GM12878 (cell line): ENCODE results near the gene GARS1. TPM values are rescaled to one million over a fixed set of nuclear protein-coding genes. Genes with fewer than 3 reads are reported as not detected.

Source experiments
- ATAC-seq: fragments of 200-7000 bp; cut with Tn5 transposase; 3 replicates; pipeline ENCODE4 v1.9.1; 2020; ENCODE audit warnings: mild to moderate bottlenecking, moderate library complexity
- BruUV-seq: library from RNA; stranded (reverse); fragments of 400-500 nt; replicated peaks from 2 replicates; lab custom pipeline; 2021; lab: Mats Ljungman, UMichigan
- CTCF ChIA-PET: fragments of 300-600 bp; sonication (Branson Sonifier 250); formaldehyde crosslinking; extraction: SDS; loops from one replicate; lab custom pipeline; 2021; ENCODE audit warnings: inconsistent platforms; lab: Yijun Ruan, JAX
- POLR2A ChIA-PET: fragments of 350-600 bp; formaldehyde crosslinking; extraction: SDS; loops from one replicate; lab custom pipeline; 2021; ENCODE audit warnings: inconsistent platforms; lab: Charles Lee
- RAD21 ChIA-PET: fragments of 300-600 bp; sonication (Branson Sonifier 250); formaldehyde crosslinking; loops from one replicate; lab custom pipeline; 2023; ENCODE audit warnings: antibody characterized with exemption; ENCODE audit not compliant: unreplicated experiment; lab: Charles Lee
- SMC1A ChIA-PET: fragments of 300-600 bp; sonication (Branson Sonifier 250); formaldehyde crosslinking; loops from one replicate; lab custom pipeline; 2023; ENCODE audit not compliant: unreplicated experiment, uncharacterized antibody; lab: Charles Lee
- DNase-seq: peaks from one replicate; pipeline ENCODE4 v3.0.0-alpha.2; 2011; ENCODE audit warnings: low read depth, low spot score
- FAIRE-seq: peaks from 3 replicates; lab custom pipeline; 2011; peaks lifted over from hg19 to GRCh38; lab: Jason Lieb, UNC
- H2AFZ ChIP-seq: 2 replicates; pipeline ENCODE4 v1.6.0; 2011; ENCODE audit warnings: low read depth, low read length, control low read depth; ENCODE audit not compliant: control insufficient read depth
- H3K27ac ChIP-seq: 2 replicates; pipeline ENCODE4 v1.5.1; 2011; ENCODE audit warnings: control low read depth; ENCODE audit not compliant: control insufficient read depth, insufficient read depth
- H3K27me3 ChIP-seq, 2 experiments: replicated peaks in 1 of 2; 2 replicates each; pipeline versions ENCODE4 v1.6.0 to v1.6.1; 2011; ENCODE audit warnings: low read length in 1 of 2; ENCODE audit not compliant: control insufficient read depth in 2 of 2, insufficient read depth in 2 of 2
- H3K36me3 ChIP-seq, 2 experiments: 2 replicates each; pipeline ENCODE4 v1.5.1; 2011; ENCODE audit warnings: low read length in 1 of 2; ENCODE audit not compliant: control insufficient read depth in 2 of 2, insufficient read depth in 2 of 2
- H3K4me1 ChIP-seq: 2 replicates; pipeline ENCODE4 v1.6.1; 2011; ENCODE audit warnings: mild to moderate bottlenecking, low read length, moderate library complexity, mixed read lengths; ENCODE audit not compliant: control insufficient read depth, insufficient read depth
- H3K4me2 ChIP-seq: 2 replicates; pipeline ENCODE4 v1.6.0; 2011; ENCODE audit warnings: control low read depth; ENCODE audit not compliant: control insufficient read depth, insufficient read depth
- H3K4me3 ChIP-seq: fragments of 200-600 bp; sonication (generic); 2 replicates; pipeline ENCODE4 v1.5.1; 2016
- H3K79me2 ChIP-seq: 2 replicates; pipeline ENCODE4 v1.6.0; 2011; ENCODE audit warnings: low read length; ENCODE audit not compliant: control insufficient read depth, insufficient read depth
- H3K9ac ChIP-seq: 2 replicates; pipeline ENCODE4 v1.8.0; 2011; ENCODE audit warnings: low read length, control low read depth, mixed read lengths; ENCODE audit not compliant: control insufficient read depth, insufficient read depth
- H3K9me3 ChIP-seq: replicated peaks from 3 replicates; pipeline ENCODE4 v1.5.1; 2011; ENCODE audit warnings: mild to moderate bottlenecking, low read length; ENCODE audit not compliant: control insufficient read depth, insufficient read depth
- H4K20me1 ChIP-seq: 2 replicates; pipeline ENCODE4 v1.6.0; 2011; ENCODE audit not compliant: control insufficient read depth, insufficient read depth
- CBFB ChIP-seq: IDR thresholded peaks from 2 replicates; pipeline ENCODE4 v1.6.1; 2016; ENCODE audit warnings: antibody characterized with exemption, low read depth
- CBX5 ChIP-seq: sonication (generic); IDR thresholded peaks from 2 replicates; pipeline ENCODE4 v1.6.1; 2016; ENCODE audit warnings: low read depth, moderate library complexity, mild to moderate bottlenecking, inconsistent platforms
- ELK1 ChIP-seq: IDR thresholded peaks from 2 replicates; pipeline ENCODE4 v1.6.1; 2012; ENCODE audit warnings: low read depth, low read length, improper control_type of control experiment
- HDGF ChIP-seq: fragments of 450-650 bp; IDR thresholded peaks from 2 replicates; pipeline ENCODE4 v1.6.1; 2016; ENCODE audit warnings: antibody characterized with exemption
- IKZF1 ChIP-seq: fragments of 450-650 bp; conservative IDR thresholded peaks from 2 replicates; pipeline ENCODE4 v1.6.1; 2017; ENCODE audit warnings: antibody characterized with exemption, mild to moderate bottlenecking
- MTA2 ChIP-seq: fragments of 450-650 bp; IDR thresholded peaks from 2 replicates; pipeline ENCODE4 v1.6.1; 2016; ENCODE audit warnings: low read depth, mild to moderate bottlenecking, moderate library complexity
- MXI1 ChIP-seq: fragments of 150-350 bp; IDR thresholded peaks from 2 replicates; pipeline ENCODE4 v1.6.1; 2011; ENCODE audit warnings: low read depth, mild to moderate bottlenecking, inconsistent platforms, low read length, improper control_type of control experiment
- NFYB ChIP-seq: IDR thresholded peaks from 2 replicates; pipeline ENCODE4 v1.6.1; 2011; ENCODE audit warnings: low read depth, mild to moderate bottlenecking, low read length, improper control_type of control experiment, moderate library complexity; ENCODE audit not compliant: insufficient read depth
- NR2C2 ChIP-seq: IDR thresholded peaks from 2 replicates; pipeline ENCODE4 v1.6.1; 2011; ENCODE audit warnings: borderline replicate concordance, low read depth; ENCODE audit not compliant: control insufficient read depth, insufficient read length
- NR2F1 ChIP-seq: fragments of 450-650 bp; conservative IDR thresholded peaks from 2 replicates; pipeline ENCODE4 v1.6.1; 2017; ENCODE audit warnings: mild to moderate bottlenecking
- PAX8 ChIP-seq: fragments of 450-650 bp; IDR thresholded peaks from 2 replicates; pipeline ENCODE4 v1.6.1; 2017; ENCODE audit warnings: mild to moderate bottlenecking, moderate library complexity
- PBX3 ChIP-seq: IDR thresholded peaks from 2 replicates; pipeline ENCODE4 v1.6.1; 2011; ENCODE audit warnings: mild to moderate bottlenecking, low read depth, low read length, moderate library complexity; ENCODE audit not compliant: insufficient replicate concordance
- POLR2AphosphoS5 ChIP-seq: IDR thresholded peaks from 2 replicates; pipeline ENCODE4 v1.6.1; 2011; ENCODE audit warnings: mild to moderate bottlenecking, low read length, inconsistent platforms
- SKIL ChIP-seq: fragments of 450-650 bp; IDR thresholded peaks from 2 replicates; pipeline ENCODE4 v1.6.1; 2017; ENCODE audit warnings: mild to moderate bottlenecking, low read depth, inconsistent platforms; ENCODE audit not compliant: poor library complexity, severe bottlenecking
- YY1 ChIP-seq: IDR thresholded peaks from 2 replicates; pipeline ENCODE4 v1.6.1; 2011; ENCODE audit warnings: low read depth, mild to moderate bottlenecking, low read length
- ZBTB4 ChIP-seq: fragments of 450-650 bp; formaldehyde crosslinking; IDR thresholded peaks from 2 replicates; pipeline ENCODE4 v1.4.0; 2022; ENCODE audit warnings: mild to moderate bottlenecking, moderate library complexity
- ZNF24 ChIP-seq: fragments of 450-650 bp; IDR thresholded peaks from 2 replicates; pipeline ENCODE4 v1.6.1; 2017; ENCODE audit warnings: antibody characterized with exemption, mild to moderate bottlenecking
- ZNF622 ChIP-seq: fragments of 450-650 bp; IDR thresholded peaks from 2 replicates; pipeline ENCODE4 v1.6.1; 2017; ENCODE audit warnings: mild to moderate bottlenecking, inconsistent platforms
- WGBS: methylation state at CpG from one replicate; pipeline ENCODE4 v1.1.6; 2016; ENCODE audit warnings: low lambda C conversion rate; ENCODE audit not compliant: insufficient replicate concordance, insufficient coverage; ENCODE audit errors: missing lambda C conversion rate; 5-methylcytosine and 5-hydroxymethylcytosine counted together
- in situ Hi-C: fragments of 300-500 bp; cut with MboI; formaldehyde crosslinking; loops from 9 replicates; pipeline ENCODE4 v1.14.3; 2018; ENCODE audit warnings: mixed read lengths
- intact Hi-C: fragments of 100-400 bp; cut with micrococcal nuclease; formaldehyde crosslinking; loops from one replicate; pipeline ENCODE4 v1.14.2; 2022; ENCODE audit not compliant: unreplicated experiment
- polyA plus RNA-seq, 11 experiments: library from polyadenylated mRNA; depleted of rRNA in 4 of 11; unstranded in 6 of 11; stranded (reverse) in 5 of 11; fragments of >200 nt; fragmentation: Nextera tagmentation in 4 of 11; fragmentation: Illumina TruSeq in 1 of 11; extraction: Ambion mirVana in 4 of 11; extraction: Trizol in 1 of 11; gene quantifications; 1 replicate in 1 of 11; 2 replicates in 10 of 11; pipeline versions ENCODE4 v1.2.1 to v1.2.3, GENCODE V29; 2011 to 2016; ENCODE audit warnings: inconsistent platforms in 2 of 11, missing spikeins in 2 of 11, low read depth in 1 of 11
- total RNA-seq, 4 experiments: library from RNA; depleted of rRNA in 3 of 4; stranded (reverse); fragments of >200 nt in 3 of 4; fragmentation: Illumina TruSeq in 1 of 4; extraction: Trizol in 1 of 4; gene quantifications; 2 replicates each; pipeline versions ENCODE4 v1.2.1 to v1.2.3, GENCODE V29; 2013 to 2021

The GARS1 gene
- total and polyA plus RNA-seq, 10 of the 15 experiments (the other 5 are each of a cell fraction or from before 2014, with no cell fraction given): 120 to 361 (median 187) TPM

- no peaks in the 10 kb centered on the region for H3K4me1 ChIP-seq
- no peaks in the 10 kb centered on the region for H3K79me2 ChIP-seq
- BruUV-seq: no TSS peak
- no peaks in the 10 kb centered on the region for H3K9me3 ChIP-seq
- no peak for FAIRE-seq
- H3K27me3 ChIP-seq: no peaks in the 10 kb centered on the region
- no peak overlapping the region for H3K27ac ChIP-seq
- no peaks in the 10 kb centered on the region; a peak in 1 of 4 replicates for H3K36me3 ChIP-seq
- no peak for ATAC-seq
- H3K4me3 ChIP-seq: no peak overlapping the region
- H3K9ac ChIP-seq: no peak overlapping the region
- no peaks in the 10 kb centered on the region for H4K20me1 ChIP-seq
- ChIA-PET POLR2A (no interaction called here), SMC1A (no interaction called here), RAD21 (interaction anchor here (0.6 kb wide), 1 partner anchor 28 kb away, joined by 3 read pairs; no protein-coding TSS in a partner anchor), CTCF (no interaction called here)
- H2AFZ ChIP-seq: no peak overlapping the region
- no peak overlapping the region for H3K4me2 ChIP-seq
- intact Hi-C loops (no loop called here), in situ Hi-C loops (no loop called here)
- no peak for DNase-seq
- WGBS: 0% methylated on average over 3 of the region's 3 CpGs
- no peak for TF ChIP-seq HDGF
- no peak for TF ChIP-seq CBX5
- no peak for TF ChIP-seq PAX8
- no peak for TF ChIP-seq YY1
- no peak for TF ChIP-seq SKIL
- no peak for TF ChIP-seq CBFB
- no peak for TF ChIP-seq ZNF24
- TF ChIP-seq MXI1: no peak
- TF ChIP-seq NFYB: no peak
- TF ChIP-seq ELK1: no peak
- no peak for TF ChIP-seq MTA2
- TF ChIP-seq NR2F1: no peak
- no peak for TF ChIP-seq POLR2AphosphoS5
- TF ChIP-seq IKZF1: no peak
- no peak for TF ChIP-seq ZBTB4 (CRISPR knock-in tag)
- TF ChIP-seq PBX3: no peak
- TF ChIP-seq NR2C2: no peak
- TF ChIP-seq ZNF622: no peak
These were observed 63.9 kb downstream of the GARS1 start for GRCh38 chr7:30658479-30659074.
